Measurements from ENCODE around the gene GNG12.

Gene GNG12

DNA sequence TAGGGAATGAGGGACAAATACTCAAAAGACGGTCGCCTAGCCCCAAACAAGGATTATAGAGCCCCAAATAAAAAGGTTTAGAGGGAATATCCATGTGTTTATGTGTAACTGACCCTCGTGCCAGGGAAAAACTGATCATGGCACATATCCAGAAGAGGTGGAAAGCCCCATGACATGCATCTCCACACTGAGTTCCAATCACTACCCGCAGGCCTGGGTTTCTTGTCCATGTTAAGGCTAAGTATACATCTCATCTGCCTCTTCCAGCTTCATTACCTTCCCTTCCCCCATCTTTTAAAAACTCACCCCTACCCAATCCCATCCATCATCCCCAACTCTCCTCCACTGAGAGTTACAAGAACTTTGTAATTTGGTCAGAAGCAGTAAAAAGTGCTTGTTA lies 133.0 kb downstream of the GNG12 start:
- no peaks in the 10 kb centered on the region for H3K79me2 ChIP-seq (ENCODE audit: insufficient read depth, low read length)
- no peaks in the 10 kb centered on the region for H3K27me3 ChIP-seq (ENCODE audit: low read length)
- H2AFZ ChIP-seq (ENCODE audit: low read depth, low read length, severe bottlenecking) = no peak overlapping the region
- no peak overlapping the region for H3K27ac ChIP-seq (ENCODE audit: low read depth, low read length)
- H3K36me3 ChIP-seq (ENCODE audit: low read length) = no peaks in the 10 kb centered on the region
- no peaks in the 10 kb centered on the region for H4K20me1 ChIP-seq (ENCODE audit: low read depth, low read length)
- no peak overlapping the region for H3K4me3 ChIP-seq (ENCODE audit: insufficient read depth, low read length, poor library complexity, severe bottlenecking)
- no peaks in the 10 kb centered on the region for H3F3A ChIP-seq (ENCODE audit: insufficient read depth)
- H3K9ac ChIP-seq (ENCODE audit: low read length) = no peak overlapping the region
- no peak for TF ChIP-seq EZH2phosphoT487 (conservative IDR thresholded peaks at IDR 0.05; ENCODE audit: low read length)
- TF ChIP-seq, protein P1, sequence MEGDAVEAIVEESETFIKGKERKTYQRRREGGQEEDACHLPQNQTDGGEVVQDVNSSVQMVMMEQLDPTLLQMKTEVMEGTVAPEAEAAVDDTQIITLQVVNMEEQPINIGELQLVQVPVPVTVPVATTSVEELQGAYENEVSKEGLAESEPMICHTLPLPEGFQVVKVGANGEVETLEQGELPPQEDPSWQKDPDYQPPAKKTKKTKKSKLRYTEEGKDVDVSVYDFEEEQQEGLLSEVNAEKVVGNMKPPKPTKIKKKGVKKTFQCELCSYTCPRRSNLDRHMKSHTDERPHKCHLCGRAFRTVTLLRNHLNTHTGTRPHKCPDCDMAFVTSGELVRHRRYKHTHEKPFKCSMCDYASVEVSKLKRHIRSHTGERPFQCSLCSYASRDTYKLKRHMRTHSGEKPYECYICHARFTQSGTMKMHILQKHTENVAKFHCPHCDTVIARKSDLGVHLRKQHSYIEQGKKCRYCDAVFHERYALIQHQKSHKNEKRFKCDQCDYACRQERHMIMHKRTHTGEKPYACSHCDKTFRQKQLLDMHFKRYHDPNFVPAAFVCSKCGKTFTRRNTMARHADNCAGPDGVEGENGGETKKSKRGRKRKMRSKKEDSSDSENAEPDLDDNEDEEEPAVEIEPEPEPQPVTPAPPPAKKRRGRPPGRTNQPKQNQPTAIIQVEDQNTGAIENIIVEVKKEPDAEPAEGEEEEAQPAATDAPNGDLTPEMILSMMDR (IDR thresholded peaks at IDR 0.05; ENCODE audit: insufficient read depth, low read length, poor library complexity, severe bottlenecking) = no peak
- no peak overlapping the region for H3K4me2 ChIP-seq (ENCODE audit: low read depth, low read length, poor library complexity, severe bottlenecking)
- no peaks in the 10 kb centered on the region for H3K9me3 ChIP-seq (ENCODE audit: insufficient read depth, low read length)
- no peaks in the 10 kb centered on the region for H3K9me2 ChIP-seq (replicated peaks; ENCODE audit: insufficient read depth, low read length)

DNA sequence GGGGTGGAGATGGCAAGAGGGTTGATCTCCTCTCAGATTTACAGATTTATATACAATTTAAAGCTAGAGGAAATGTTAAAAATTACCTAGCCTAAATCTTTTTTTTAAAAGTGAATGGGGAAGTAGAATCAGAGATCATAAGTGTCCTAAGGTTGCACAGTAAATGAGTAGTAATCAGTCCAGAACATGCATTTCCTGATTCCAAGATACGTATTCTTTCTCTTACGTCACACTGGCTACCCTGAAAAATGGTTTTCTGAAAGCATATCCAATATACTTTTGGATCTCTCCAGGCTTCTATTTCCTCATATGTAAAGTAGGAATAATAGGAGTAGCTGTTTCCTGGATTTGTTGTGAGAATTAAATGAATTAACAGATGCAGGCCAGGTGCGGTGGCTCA lies 136.6 kb downstream of the GNG12 start:
- H3F3A ChIP-seq (ENCODE audit: insufficient read depth) = no peaks in the 10 kb centered on the region
- H3K79me2 ChIP-seq (ENCODE audit: insufficient read depth, low read length) = no peaks in the 10 kb centered on the region
- H3K27ac ChIP-seq (ENCODE audit: low read depth, low read length) = no peak overlapping the region
- H3K4me2 ChIP-seq (ENCODE audit: low read depth, low read length, poor library complexity, severe bottlenecking) = no peak overlapping the region
- no peak overlapping the region for H2AFZ ChIP-seq (ENCODE audit: low read depth, low read length, severe bottlenecking)
- H3K4me3 ChIP-seq (ENCODE audit: insufficient read depth, low read length, poor library complexity, severe bottlenecking) = no peak overlapping the region
- no peaks in the 10 kb centered on the region for H4K20me1 ChIP-seq (ENCODE audit: low read depth, low read length)
- H3K27me3 ChIP-seq (ENCODE audit: low read length) = no peaks in the 10 kb centered on the region
- no peaks in the 10 kb centered on the region for H3K36me3 ChIP-seq (ENCODE audit: low read length)
- no peaks in the 10 kb centered on the region for H3K9me2 ChIP-seq (replicated peaks; ENCODE audit: insufficient read depth, low read length)
- H3K9me3 ChIP-seq (ENCODE audit: insufficient read depth, low read length) = no peaks in the 10 kb centered on the region
- no peak overlapping the region for H3K9ac ChIP-seq (ENCODE audit: low read length)
- TF ChIP-seq, protein P1 (IDR thresholded peaks at IDR 0.05; ENCODE audit: insufficient read depth, low read length, poor library complexity, severe bottlenecking) = no peak
- TF ChIP-seq EZH2phosphoT487 (conservative IDR thresholded peaks at IDR 0.05; ENCODE audit: low read length) = no peak

DNA sequence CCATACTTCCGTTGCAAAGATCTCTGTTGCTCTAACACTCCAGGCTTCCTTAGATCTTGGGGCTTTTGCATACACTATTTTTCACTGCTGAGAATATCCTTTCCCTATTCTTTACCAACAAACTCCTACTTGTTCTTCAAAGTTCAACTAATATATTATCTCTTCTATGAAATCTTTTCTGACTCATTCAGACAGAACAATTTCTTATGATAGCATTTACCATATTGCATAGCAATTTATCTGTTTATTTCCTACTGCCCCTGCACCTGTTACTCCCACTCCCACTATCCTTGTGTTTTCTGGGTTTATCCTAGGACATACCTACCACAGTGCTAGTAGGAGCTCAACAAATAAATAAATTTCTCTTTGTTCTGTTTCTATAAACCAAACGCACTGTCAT lies 137.3 kb downstream of the GNG12 start:
- Histone ChIP-seq H3K27ac (ENCODE audit: low read depth, low read length) (no peak overlapping the region), H3K4me2 (ENCODE audit: low read depth, low read length, poor library complexity, severe bottlenecking) (no peak overlapping the region), H3K9me2 (replicated peaks; ENCODE audit: insufficient read depth, low read length) (no peaks in the 10 kb centered on the region), H3F3A (ENCODE audit: insufficient read depth) (no peaks in the 10 kb centered on the region), H3K27me3 (ENCODE audit: low read length) (no peaks in the 10 kb centered on the region), H4K20me1 (ENCODE audit: low read depth, low read length) (no peaks in the 10 kb centered on the region), H3K36me3 (ENCODE audit: low read length) (no peaks in the 10 kb centered on the region), H3K9ac (ENCODE audit: low read length) (no peak overlapping the region), H2AFZ (ENCODE audit: low read depth, low read length, severe bottlenecking) (no peak overlapping the region), H3K79me2 (ENCODE audit: insufficient read depth, low read length) (no peaks in the 10 kb centered on the region), H3K9me3 (ENCODE audit: insufficient read depth, low read length) (no peaks in the 10 kb centered on the region), H3K4me3 (ENCODE audit: insufficient read depth, low read length, poor library complexity, severe bottlenecking) (no peak overlapping the region)
- TF ChIP-seq EZH2phosphoT487 (conservative IDR thresholded peaks at IDR 0.05; ENCODE audit: low read length) = no peak
- TF ChIP-seq, protein P1 (IDR thresholded peaks at IDR 0.05; ENCODE audit: insufficient read depth, low read length, poor library complexity, severe bottlenecking) = no peak

All from SU-DHL-6 (cell line).